Measurements from ENCODE around the gene MCOLN2.
A peak's percentile ranks its signal among the peaks of the same experiment; 100 is the strongest.

MCOLN2 gene

GRCh38 chr1:84949664-84950063 is 47.2 kb downstream of the MCOLN2 start:
- no peak overlapping the region for H3K27ac ChIP-seq
- TF ChIP-seq CTCF (conservative IDR thresholded peaks at IDR 0.05): no peak

- no peak for TF ChIP-seq CTCF (conservative IDR thresholded peaks at IDR 0.05)
- no peak overlapping the region for H3K27ac ChIP-seq
Measured at GRCh38 chr1:84947536-84948410, 49.1 kb downstream of the MCOLN2 start.

- TF ChIP-seq CTCF (conservative IDR thresholded peaks at IDR 0.05): no peak
Measured at GRCh38 chr1:84946631-84947030, 50.3 kb downstream of the MCOLN2 start.

GRCh38 chr1:84944767-84945486 is 52.0 kb downstream of the MCOLN2 start:
- peak; percentile 94 for TF ChIP-seq CTCF (conservative IDR thresholded peaks at IDR 0.05)
- H3K27ac ChIP-seq: peak overlapping the region; percentile 56; the same call in 1 of the 2 replicates

More at GRCh38 chr1:84946631-84947030, 50.3 kb downstream of the MCOLN2 start:
- no peak overlapping the region for H3K27ac ChIP-seq

GRCh38 chr1:84941843-84942242 is 55.1 kb downstream of the MCOLN2 start:
- H3K27ac ChIP-seq: no peak overlapping the region; the same call in 1 of the 2 replicates

GRCh38 chr1:84940481-84940880 is 56.4 kb downstream of the MCOLN2 start:
- TF ChIP-seq CTCF (conservative IDR thresholded peaks at IDR 0.05): no peak
- H3K27ac ChIP-seq: no peak overlapping the region

More at GRCh38 chr1:84941843-84942242, 55.1 kb downstream of the MCOLN2 start:
- TF ChIP-seq CTCF (conservative IDR thresholded peaks at IDR 0.05): no peak

- TF ChIP-seq CTCF (conservative IDR thresholded peaks at IDR 0.05): no peak
Measured at GRCh38 chr1:84939761-84940160, 57.2 kb downstream of the MCOLN2 start.

More at GRCh38 chr1:84939761-84940160, 57.2 kb downstream of the MCOLN2 start:
- no peak overlapping the region for H3K27ac ChIP-seq
